Keratinocyte (primary cell): ENCODE measurements around the gene FNDC8. TPM values are rescaled to one million over a fixed set of nuclear protein-coding genes. Genes with fewer than 3 reads are reported as not detected.
"Not testable (repeated sequence)": the region's sequence is repeated elsewhere in the genome, so short reads cannot be mapped to it uniquely, and the experiment has no call there.

Experiments used
- DNase-seq: peaks from one replicate; pipeline ENCODE4 v3.0.0-alpha.2; 2011; ENCODE audit warnings: low read depth, missing footprints, low spot score
- FAIRE-seq: peaks from 2 replicates; lab custom pipeline; 2011; peaks lifted over from hg19 to GRCh38; lab: Jason Lieb, UNC
- H2AFZ ChIP-seq: 2 replicates; pipeline ENCODE4 v1.6.0; 2012; ENCODE audit warnings: low read length, control low read depth, inconsistent platforms; ENCODE audit not compliant: control insufficient read depth
- H3K27ac ChIP-seq: 2 replicates; pipeline ENCODE4 v1.5.1; 2011; ENCODE audit warnings: low read length; ENCODE audit not compliant: control insufficient read depth, insufficient read depth
- H3K27me3 ChIP-seq: 3 replicates; pipeline ENCODE4 v1.6.0; 2011; ENCODE audit warnings: low read length; ENCODE audit not compliant: control insufficient read depth, insufficient read depth; ENCODE audit errors: extremely low read depth
- H3K36me3 ChIP-seq, 2 experiments: 2 replicates in 1 of 2; 3 replicates in 1 of 2; pipeline ENCODE4 v1.5.1; 2011; ENCODE audit warnings: low read length in 2 of 2, mild to moderate bottlenecking in 1 of 2; ENCODE audit not compliant: control insufficient read depth in 2 of 2, insufficient read depth in 2 of 2; ENCODE audit errors: extremely low read depth in 1 of 2
- H3K4me1 ChIP-seq: 3 replicates; pipeline ENCODE4 v1.5.1; 2011; ENCODE audit warnings: low read length; ENCODE audit not compliant: control insufficient read depth, insufficient read depth; ENCODE audit errors: extremely low read depth
- H3K4me2 ChIP-seq: 3 replicates; pipeline ENCODE4 v1.6.0; 2011; ENCODE audit warnings: low read depth, low read length; ENCODE audit not compliant: control insufficient read depth, insufficient read depth; ENCODE audit errors: extremely low read depth
- H3K4me3 ChIP-seq, 3 experiments: fragments of 200-600 bp in 1 of 3; sonication (generic) in 1 of 3; 2 replicates in 2 of 3; 3 replicates in 1 of 3; pipeline ENCODE4 v1.5.1; 2011 to 2016; ENCODE audit warnings: low read length in 3 of 3, mild to moderate bottlenecking in 3 of 3, control low read depth in 2 of 3, inconsistent platforms in 1 of 3, low read depth in 1 of 3, mixed read lengths in 1 of 3, mixed run types in 1 of 3, moderate library complexity in 1 of 3; ENCODE audit not compliant: control insufficient read depth in 2 of 3, insufficient read depth in 2 of 3; ENCODE audit errors: extremely low read depth in 1 of 3
- H3K79me2 ChIP-seq: 2 replicates; pipeline ENCODE4 v1.6.0; 2012; ENCODE audit warnings: low read length; ENCODE audit not compliant: control insufficient read depth, insufficient read depth
- H3K9ac ChIP-seq: 3 replicates; pipeline ENCODE4 v1.6.0; 2011; ENCODE audit warnings: low read length; ENCODE audit not compliant: control insufficient read depth, insufficient read depth; ENCODE audit errors: extremely low read depth
- H3K9me1 ChIP-seq: 3 replicates; pipeline ENCODE4 v1.6.0; 2011; ENCODE audit warnings: low read length; ENCODE audit not compliant: control insufficient read depth, insufficient read depth; ENCODE audit errors: extremely low read depth
- H3K9me3 ChIP-seq: 2 replicates; pipeline ENCODE4 v1.5.1; 2012; ENCODE audit warnings: low read depth, low read length; ENCODE audit not compliant: control insufficient read depth
- H4K20me1 ChIP-seq: 3 replicates; pipeline ENCODE4 v1.6.0; 2011; ENCODE audit warnings: low read length; ENCODE audit not compliant: control insufficient read depth, insufficient read depth; ENCODE audit errors: extremely low read depth
- CTCF ChIP-seq, 3 experiments: IDR thresholded peaks in 1 of 3; conservative IDR thresholded peaks in 1 of 3; optimal IDR thresholded peaks in 1 of 3; 2 replicates in 2 of 3; 3 replicates in 1 of 3; pipeline versions ENCODE3 to v1.5.1; 2011; ENCODE audit warnings: low read length in 3 of 3, mild to moderate bottlenecking in 3 of 3, moderate library complexity in 2 of 3, control low read depth in 1 of 3, inconsistent platforms in 1 of 3; ENCODE audit not compliant: insufficient read depth in 2 of 3; ENCODE audit errors: extremely low read depth in 1 of 3
- EZH2 ChIP-seq: IDR thresholded peaks from one replicate; pipeline ENCODE4 v1.6.1; 2012; ENCODE audit warnings: inconsistent platforms, mild to moderate bottlenecking, low read length, moderate library complexity
- dilution Hi-C: fragments of 300-500 bp; cut with MboI; formaldehyde crosslinking; loops from one replicate; pipeline ENCODE4 v1.7.0; 2020; ENCODE audit warnings: low sequenced_read_pairs; ENCODE audit not compliant: extremely low pct_ligation_motif_present
- polyA plus RNA-seq, 5 experiments: library from polyadenylated mRNA; depleted of rRNA in 3 of 5; stranded (reverse) in 3 of 5; stranded (forward) in 1 of 5; unstranded in 1 of 5; fragments of >200 nt; gene quantifications; 1 replicate in 1 of 5; 2 replicates in 3 of 5; 3 replicates in 1 of 5; pipeline versions ENCODE4 v1.2.1 to v1.2.3, GENCODE V29; 2011 to 2012; ENCODE audit warnings: missing spikeins in 2 of 5, low read depth in 1 of 5, low replicate concordance in 1 of 5

FNDC8 gene
- polyA plus RNA-seq, 1 donor (not counting 4 experiments of a cell fraction or from before 2014, with no cell fraction given): not detected

- Histone ChIP-seq H3K4me1 (no peaks in the 10 kb centered on the region), H3K79me2 (no peaks in the 10 kb centered on the region), H3K4me3 (no peak overlapping the region), H3K27me3 (peaks cover 5% of the 10 kb centered on the region), H3K36me3 (no peaks in the 10 kb centered on the region), H3K27ac (no peak overlapping the region), H2AFZ (no peak overlapping the region), H3K4me2 (no peak overlapping the region), H4K20me1 (no peaks in the 10 kb centered on the region), H3K9ac (no peak overlapping the region), H3K9me3 (no peaks in the 10 kb centered on the region), H3K9me1 (no peaks in the 10 kb centered on the region)
- DNase-seq (no peak), FAIRE-seq (no peak)
- TF ChIP-seq EZH2 (no peak), CTCF (optimal IDR thresholded peaks at IDR 0.05 in 1 of 3, IDR thresholded peaks at IDR 0.05 in 1 of 3, conservative IDR thresholded peaks at IDR 0.05 in 1 of 3; ENCODE audit: extremely low read depth in 1 of 3, insufficient read depth in 2 of 3, low read length in 3 of 3) (no peak)
- dilution Hi-C loops: no loop called here
These were observed 26.7 kb downstream of the FNDC8 start for GRCh38 chr17:35148144-35148543.

- Histone ChIP-seq H3K4me2 (no peak overlapping the region), H3K9me1 (no peaks in the 10 kb centered on the region), H3K27ac (no peak overlapping the region), H2AFZ (no peak overlapping the region), H3K9ac (no peak overlapping the region), H3K79me2 (no peaks in the 10 kb centered on the region), H3K36me3 (no peaks in the 10 kb centered on the region), H3K9me3 (no peaks in the 10 kb centered on the region), H4K20me1 (no peaks in the 10 kb centered on the region), H3K27me3 (peaks cover 5% of the 10 kb centered on the region), H3K4me1 (no peaks in the 10 kb centered on the region), H3K4me3 (no peak overlapping the region)
- no peak for DNase-seq
- no peak for FAIRE-seq
- TF ChIP-seq CTCF (optimal IDR thresholded peaks at IDR 0.05 in 1 of 3, IDR thresholded peaks at IDR 0.05 in 1 of 3, conservative IDR thresholded peaks at IDR 0.05 in 1 of 3; ENCODE audit: extremely low read depth in 1 of 3, insufficient read depth in 2 of 3, low read length in 3 of 3) (no peak), EZH2 (no peak)
- dilution Hi-C loops: no loop called here
These were observed 28.5 kb downstream of the FNDC8 start for GRCh38 chr17:35149941-35150340.

- DNase-seq, FAIRE-seq, H3K9ac ChIP-seq, H3K4me3 ChIP-seq, H2AFZ ChIP-seq, H3K27ac ChIP-seq, H3K36me3 ChIP-seq, H3K9me1 ChIP-seq, H4K20me1 ChIP-seq, H3K4me1 ChIP-seq, H3K9me3 ChIP-seq, dilution Hi-C loops, H3K4me2 ChIP-seq, H3K27me3 ChIP-seq, H3K79me2 ChIP-seq: not testable (repeated sequence)
These were observed 29.7 kb downstream of the FNDC8 start for GRCh38 chr17:35151080-35151479.
